Measurements from ENCODE around the gene POPDC3.

The POPDC3 gene

DNA sequence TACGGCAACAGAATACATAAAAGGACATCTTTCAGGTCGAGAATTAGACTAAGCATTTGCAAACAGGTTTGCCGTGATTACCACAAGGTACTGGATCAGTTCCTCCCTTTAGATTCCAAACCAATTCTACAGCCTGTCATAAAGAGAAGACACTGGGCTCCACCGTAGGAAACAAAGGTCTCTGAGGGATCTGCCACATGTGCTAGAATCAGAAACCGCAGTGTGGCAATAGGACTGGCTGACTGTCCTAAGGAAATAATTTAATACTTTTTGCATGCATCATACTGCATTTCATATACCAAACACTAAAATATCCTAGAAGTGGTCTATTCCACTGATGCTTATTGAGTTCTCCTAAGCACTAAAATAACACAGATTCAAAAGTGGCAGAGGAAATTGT is 59.2 kb downstream of the POPDC3 start:
- ATAC-seq: no peak
- no peak for TF ChIP-seq BACH2 (CRISPR knock-in tag; IDR thresholded peaks at IDR 0.05; ENCODE audit: borderline replicate concordance)
- TF ChIP-seq, protein P1, sequence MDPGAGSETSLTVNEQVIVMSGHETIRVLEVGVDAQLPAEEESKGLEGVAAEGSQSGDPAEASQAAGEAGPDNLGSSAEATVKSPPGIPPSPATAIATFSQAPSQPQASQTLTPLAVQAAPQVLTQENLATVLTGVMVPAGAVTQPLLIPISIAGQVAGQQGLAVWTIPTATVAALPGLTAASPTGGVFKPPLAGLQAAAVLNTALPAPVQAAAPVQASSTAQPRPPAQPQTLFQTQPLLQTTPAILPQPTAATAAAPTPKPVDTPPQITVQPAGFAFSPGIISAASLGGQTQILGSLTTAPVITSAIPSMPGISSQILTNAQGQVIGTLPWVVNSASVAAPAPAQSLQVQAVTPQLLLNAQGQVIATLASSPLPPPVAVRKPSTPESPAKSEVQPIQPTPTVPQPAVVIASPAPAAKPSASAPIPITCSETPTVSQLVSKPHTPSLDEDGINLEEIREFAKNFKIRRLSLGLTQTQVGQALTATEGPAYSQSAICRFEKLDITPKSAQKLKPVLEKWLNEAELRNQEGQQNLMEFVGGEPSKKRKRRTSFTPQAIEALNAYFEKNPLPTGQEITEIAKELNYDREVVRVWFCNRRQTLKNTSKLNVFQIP (CRISPR knock-in tag; IDR thresholded peaks at IDR 0.05; ENCODE audit: borderline replicate concordance, low read depth): no peak
- TF ChIP-seq ZC3H10 (CRISPR knock-in tag; IDR thresholded peaks at IDR 0.05): no peak
- TF ChIP-seq OSR1 (CRISPR knock-in tag; IDR thresholded peaks at IDR 0.05): no peak
- no peak for TF ChIP-seq PPARA (CRISPR knock-in tag; IDR thresholded peaks at IDR 0.05; ENCODE audit: borderline replicate concordance)
- TF ChIP-seq ZNF565 (CRISPR knock-in tag; conservative IDR thresholded peaks at IDR 0.05; ENCODE audit: low read depth): no peak
- no peak for TF ChIP-seq TCF4 (CRISPR knock-in tag; IDR thresholded peaks at IDR 0.05; ENCODE audit: borderline replicate concordance)
- TF ChIP-seq RARB (CRISPR knock-in tag; IDR thresholded peaks at IDR 0.05): no peak
- TF ChIP-seq ZNF8 (CRISPR knock-in tag; IDR thresholded peaks at IDR 0.05): no peak
- TF ChIP-seq ZFP30 (CRISPR knock-in tag; IDR thresholded peaks at IDR 0.05): no peak
- TF ChIP-seq TOX (CRISPR knock-in tag; IDR thresholded peaks at IDR 0.05; ENCODE audit: borderline replicate concordance): no peak
- no peak for TF ChIP-seq ISL1 (CRISPR knock-in tag; IDR thresholded peaks at IDR 0.05)
- TF ChIP-seq, protein P2, sequence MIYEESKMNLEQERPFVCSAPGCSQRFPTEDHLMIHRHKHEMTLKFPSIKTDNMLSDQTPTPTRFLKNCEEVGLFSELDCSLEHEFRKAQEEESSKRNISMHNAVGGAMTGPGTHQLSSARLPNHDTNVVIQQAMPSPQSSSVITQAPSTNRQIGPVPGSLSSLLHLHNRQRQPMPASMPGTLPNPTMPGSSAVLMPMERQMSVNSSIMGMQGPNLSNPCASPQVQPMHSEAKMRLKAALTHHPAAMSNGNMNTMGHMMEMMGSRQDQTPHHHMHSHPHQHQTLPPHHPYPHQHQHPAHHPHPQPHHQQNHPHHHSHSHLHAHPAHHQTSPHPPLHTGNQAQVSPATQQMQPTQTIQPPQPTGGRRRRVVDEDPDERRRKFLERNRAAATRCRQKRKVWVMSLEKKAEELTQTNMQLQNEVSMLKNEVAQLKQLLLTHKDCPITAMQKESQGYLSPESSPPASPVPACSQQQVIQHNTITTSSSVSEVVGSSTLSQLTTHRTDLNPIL (CRISPR knock-in tag; IDR thresholded peaks at IDR 0.05; ENCODE audit: low read depth): no peak
- TF ChIP-seq, protein P3, sequence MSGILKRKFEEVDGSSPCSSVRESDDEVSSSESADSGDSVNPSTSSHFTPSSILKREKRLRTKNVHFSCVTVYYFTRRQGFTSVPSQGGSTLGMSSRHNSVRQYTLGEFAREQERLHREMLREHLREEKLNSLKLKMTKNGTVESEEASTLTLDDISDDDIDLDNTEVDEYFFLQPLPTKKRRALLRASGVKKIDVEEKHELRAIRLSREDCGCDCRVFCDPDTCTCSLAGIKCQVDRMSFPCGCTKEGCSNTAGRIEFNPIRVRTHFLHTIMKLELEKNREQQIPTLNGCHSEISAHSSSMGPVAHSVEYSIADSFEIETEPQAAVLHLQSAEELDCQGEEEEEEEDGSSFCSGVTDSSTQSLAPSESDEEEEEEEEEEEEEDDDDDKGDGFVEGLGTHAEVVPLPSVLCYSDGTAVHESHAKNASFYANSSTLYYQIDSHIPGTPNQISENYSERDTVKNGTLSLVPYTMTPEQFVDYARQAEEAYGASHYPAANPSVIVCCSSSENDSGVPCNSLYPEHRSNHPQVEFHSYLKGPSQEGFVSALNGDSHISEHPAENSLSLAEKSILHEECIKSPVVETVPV (CRISPR knock-in tag; IDR thresholded peaks at IDR 0.05): no peak
- TF ChIP-seq ARNTL (CRISPR knock-in tag; IDR thresholded peaks at IDR 0.05; ENCODE audit: borderline replicate concordance, low read depth): no peak
- no peak for TF ChIP-seq CSDC2 (CRISPR knock-in tag; IDR thresholded peaks at IDR 0.05)
- TF ChIP-seq, protein P4, sequence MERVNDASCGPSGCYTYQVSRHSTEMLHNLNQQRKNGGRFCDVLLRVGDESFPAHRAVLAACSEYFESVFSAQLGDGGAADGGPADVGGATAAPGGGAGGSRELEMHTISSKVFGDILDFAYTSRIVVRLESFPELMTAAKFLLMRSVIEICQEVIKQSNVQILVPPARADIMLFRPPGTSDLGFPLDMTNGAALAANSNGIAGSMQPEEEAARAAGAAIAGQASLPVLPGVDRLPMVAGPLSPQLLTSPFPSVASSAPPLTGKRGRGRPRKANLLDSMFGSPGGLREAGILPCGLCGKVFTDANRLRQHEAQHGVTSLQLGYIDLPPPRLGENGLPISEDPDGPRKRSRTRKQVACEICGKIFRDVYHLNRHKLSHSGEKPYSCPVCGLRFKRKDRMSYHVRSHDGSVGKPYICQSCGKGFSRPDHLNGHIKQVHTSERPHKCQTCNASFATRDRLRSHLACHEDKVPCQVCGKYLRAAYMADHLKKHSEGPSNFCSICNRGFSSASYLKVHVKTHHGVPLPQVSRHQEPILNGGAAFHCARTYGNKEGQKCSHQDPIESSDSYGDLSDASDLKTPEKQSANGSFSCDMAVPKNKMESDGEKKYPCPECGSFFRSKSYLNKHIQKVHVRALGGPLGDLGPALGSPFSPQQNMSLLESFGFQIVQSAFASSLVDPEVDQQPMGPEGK (CRISPR knock-in tag; IDR thresholded peaks at IDR 0.05; ENCODE audit: borderline replicate concordance): no peak

DNA sequence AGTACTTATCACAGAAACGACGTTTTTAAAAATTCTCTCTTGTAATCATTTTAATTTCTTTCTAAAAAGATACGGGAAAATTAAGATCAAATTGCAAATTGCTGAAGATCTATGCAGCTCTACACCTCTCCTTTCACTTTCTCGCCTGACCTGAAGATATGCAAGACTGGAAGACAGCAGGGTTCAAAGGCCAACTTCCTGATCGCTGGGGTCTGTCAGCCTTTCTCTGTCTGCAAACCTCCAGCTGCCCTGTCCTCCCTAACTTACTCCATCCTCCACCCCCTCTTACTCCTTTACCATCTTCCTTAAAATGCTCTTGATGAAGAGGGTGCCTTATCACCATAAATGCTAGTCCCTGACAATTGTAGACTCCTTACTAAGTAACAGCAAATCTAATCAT is 63.7 kb downstream of the POPDC3 start:
- TF ChIP-seq, protein P4 (CRISPR knock-in tag; IDR thresholded peaks at IDR 0.05; ENCODE audit: borderline replicate concordance): no peak
- no peak for TF ChIP-seq ZC3H10 (CRISPR knock-in tag; IDR thresholded peaks at IDR 0.05)
- TF ChIP-seq TCF4 (CRISPR knock-in tag; IDR thresholded peaks at IDR 0.05; ENCODE audit: borderline replicate concordance): no peak
- no peak for TF ChIP-seq ZNF8 (CRISPR knock-in tag; IDR thresholded peaks at IDR 0.05)
- TF ChIP-seq PPARA (CRISPR knock-in tag; IDR thresholded peaks at IDR 0.05; ENCODE audit: borderline replicate concordance): no peak
- TF ChIP-seq ZFP30 (CRISPR knock-in tag; IDR thresholded peaks at IDR 0.05): no peak
- TF ChIP-seq ZNF565 (CRISPR knock-in tag; conservative IDR thresholded peaks at IDR 0.05; ENCODE audit: low read depth): no peak
- no peak for ATAC-seq

DNA sequence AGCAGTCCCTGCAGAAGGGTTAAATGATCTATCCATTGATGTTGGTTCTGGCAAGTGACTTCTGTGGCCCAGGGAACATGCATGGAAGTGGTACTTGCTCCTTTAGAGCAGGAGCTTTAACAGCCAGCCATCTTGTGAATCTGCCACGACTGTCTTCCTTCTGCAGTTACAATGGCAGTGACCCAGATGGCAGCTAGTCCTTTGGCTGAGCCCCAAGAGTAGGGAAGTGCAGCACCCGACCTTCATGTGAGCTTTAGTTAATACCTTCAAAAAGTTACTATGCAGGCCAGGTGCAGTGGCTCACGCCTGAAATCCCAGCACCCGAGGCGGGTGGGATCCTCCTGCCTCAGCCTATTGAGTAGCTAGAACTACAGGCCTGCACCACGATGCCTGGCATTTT is 66.4 kb downstream of the POPDC3 start:
- TF ChIP-seq, protein P2 (CRISPR knock-in tag; IDR thresholded peaks at IDR 0.05; ENCODE audit: low read depth): no peak
- TF ChIP-seq ZC3H10 (CRISPR knock-in tag; IDR thresholded peaks at IDR 0.05) (no peak), RARB (CRISPR knock-in tag; IDR thresholded peaks at IDR 0.05) (no peak), ZNF8 (CRISPR knock-in tag; IDR thresholded peaks at IDR 0.05) (no peak), ISL1 (CRISPR knock-in tag; IDR thresholded peaks at IDR 0.05) (no peak), ZNF565 (CRISPR knock-in tag; conservative IDR thresholded peaks at IDR 0.05; ENCODE audit: low read depth) (no peak), ZFP3 (CRISPR knock-in tag; IDR thresholded peaks at IDR 0.05) (no peak), TCF4 (CRISPR knock-in tag; IDR thresholded peaks at IDR 0.05; ENCODE audit: borderline replicate concordance) (no peak)
- no peak for ATAC-seq
